NOMO-1 treated with dmso at 0.1 percent for 144 hours (cell line): ENCODE data around the gene XYLT1.

Experiments
- DNase-seq: peaks from one replicate; lab custom pipeline; 2025; ENCODE audit not compliant: unreplicated experiment; lab: John Stamatoyannopoulos, UW

Gene XYLT1

GRCh38 chr16:17269439-17269838, 201.3 kb downstream of the XYLT1 start:
- DNase-seq: no peak

GRCh38 chr16:17266608-17267313, 204.0 kb downstream of the XYLT1 start:
- no peak for DNase-seq

- no peak for DNase-seq
These were observed 205.6 kb downstream of the XYLT1 start for GRCh38 chr16:17265154-17265553.

- DNase-seq: no peak
These were observed 209.4 kb downstream of the XYLT1 start for GRCh38 chr16:17261197-17261858.

GRCh38 chr16:17260276-17260849, 210.4 kb downstream of the XYLT1 start:
- DNase-seq: no peak

- DNase-seq: no peak
These were observed 210.9 kb downstream of the XYLT1 start for GRCh38 chr16:17259751-17260270.

- peak; percentile 91 for DNase-seq
These were observed 211.7 kb downstream of the XYLT1 start for GRCh38 chr16:17258848-17259713.

- DNase-seq: no peak
These were observed 212.6 kb downstream of the XYLT1 start for GRCh38 chr16:17258077-17258599.

- no peak for DNase-seq
These were observed 213.2 kb downstream of the XYLT1 start for GRCh38 chr16:17257426-17258023.

- DNase-seq: no peak
These were observed 218.1 kb downstream of the XYLT1 start for GRCh38 chr16:17252701-17253100.

GRCh38 chr16:17252064-17252463, 218.7 kb downstream of the XYLT1 start:
- no peak for DNase-seq

- no peak for DNase-seq
These were observed 219.3 kb downstream of the XYLT1 start for GRCh38 chr16:17251496-17251895.

- no peak for DNase-seq
These were observed 223.6 kb downstream of the XYLT1 start for GRCh38 chr16:17246974-17247732.

- DNase-seq: no peak
These were observed 224.4 kb downstream of the XYLT1 start for GRCh38 chr16:17246268-17246885.

GRCh38 chr16:17245776-17246175, 225.0 kb downstream of the XYLT1 start:
- no peak for DNase-seq

GRCh38 chr16:17244872-17245551, 225.7 kb downstream of the XYLT1 start:
- DNase-seq: no peak

- DNase-seq: no peak
These were observed 229.4 kb downstream of the XYLT1 start for GRCh38 chr16:17241264-17241835.

GRCh38 chr16:17238285-17239028, 232.3 kb downstream of the XYLT1 start:
- peak; percentile 5 for DNase-seq
